Thyroid gland (tissue), 4 donors: ENCODE data around the gene TNP2.

Experiments used
- POLR2A ChIP-seq, 2 donors: fragments of 450-650 bp; IDR thresholded peaks; one replicate each; pipeline ENCODE4 v1.6.1; 2017; ENCODE audit warnings: antibody characterized with exemption in 2 of 2, mild to moderate bottlenecking in 2 of 2, moderate library complexity in 1 of 2
- TF ChIP-seq, protein P1 (sequence below), 6 experiments: fragments of 200-600 bp in 3 of 6; fragments of 450-650 bp in 3 of 6; sonication (generic) in 3 of 6; IDR thresholded peaks; one replicate each; pipeline ENCODE4 v1.5.1; 2016 to 2019; ENCODE audit warnings: antibody characterized with exemption in 6 of 6, mild to moderate bottlenecking in 2 of 6, inconsistent platforms in 1 of 6, moderate library complexity in 1 of 6

- TF ChIP-seq POLR2A (IDR thresholded peaks at IDR 0.05): no peak
- TF ChIP-seq, protein P1, sequence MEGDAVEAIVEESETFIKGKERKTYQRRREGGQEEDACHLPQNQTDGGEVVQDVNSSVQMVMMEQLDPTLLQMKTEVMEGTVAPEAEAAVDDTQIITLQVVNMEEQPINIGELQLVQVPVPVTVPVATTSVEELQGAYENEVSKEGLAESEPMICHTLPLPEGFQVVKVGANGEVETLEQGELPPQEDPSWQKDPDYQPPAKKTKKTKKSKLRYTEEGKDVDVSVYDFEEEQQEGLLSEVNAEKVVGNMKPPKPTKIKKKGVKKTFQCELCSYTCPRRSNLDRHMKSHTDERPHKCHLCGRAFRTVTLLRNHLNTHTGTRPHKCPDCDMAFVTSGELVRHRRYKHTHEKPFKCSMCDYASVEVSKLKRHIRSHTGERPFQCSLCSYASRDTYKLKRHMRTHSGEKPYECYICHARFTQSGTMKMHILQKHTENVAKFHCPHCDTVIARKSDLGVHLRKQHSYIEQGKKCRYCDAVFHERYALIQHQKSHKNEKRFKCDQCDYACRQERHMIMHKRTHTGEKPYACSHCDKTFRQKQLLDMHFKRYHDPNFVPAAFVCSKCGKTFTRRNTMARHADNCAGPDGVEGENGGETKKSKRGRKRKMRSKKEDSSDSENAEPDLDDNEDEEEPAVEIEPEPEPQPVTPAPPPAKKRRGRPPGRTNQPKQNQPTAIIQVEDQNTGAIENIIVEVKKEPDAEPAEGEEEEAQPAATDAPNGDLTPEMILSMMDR (IDR thresholded peaks at IDR 0.05): no peak
These were observed 7.2 kb upstream of the TNP2 start, which contains the start of gene PRM2 for GRCh38 chr16:11276143-11276895.
